A549 (cell line): Measurements from ENCODE around the gene ANKRD33B.
"Not testable (repeated sequence)": the region's sequence is repeated elsewhere in the genome, so short reads cannot be mapped to it uniquely, and the experiment has no call there.

Source experiments
- CBX8 ChIP-seq: fragments of 200-600 bp; sonication (generic); IDR thresholded peaks from 2 replicates; pipeline ENCODE4 v1.6.1; 2016
- CHD2 ChIP-seq: fragments of 150-350 bp; IDR thresholded peaks from 2 replicates; pipeline ENCODE4 v1.6.1; 2014; ENCODE audit warnings: low read length; ENCODE audit not compliant: partially characterized antibody
- JUNB ChIP-seq: fragments of >200 bp; sonication (Bioruptor Twin); formaldehyde crosslinking; IDR thresholded peaks from 2 replicates; pipeline ENCODE4 v1.6.1; 2016
- MYC ChIP-seq: IDR thresholded peaks from 2 replicates; pipeline ENCODE4 v1.6.1; 2012; ENCODE audit warnings: mild to moderate bottlenecking, inconsistent platforms, low read length, improper control_type of control experiment, borderline replicate concordance
- NR3C1 ChIP-seq: fragments of >200 bp; sonication (Bioruptor Twin); formaldehyde crosslinking; IDR thresholded peaks from 3 replicates; pipeline ENCODE4 v1.6.1; 2017
- POLR2A ChIP-seq: IDR thresholded peaks from 2 replicates; pipeline ENCODE4 v1.6.1; 2012; ENCODE audit warnings: mild to moderate bottlenecking, low read length
- RAD21 ChIP-seq, 2 experiments: fragments of >200 bp in 1 of 2; sonication (Bioruptor Twin) in 1 of 2; formaldehyde crosslinking in 1 of 2; IDR thresholded peaks in 1 of 2; conservative IDR thresholded peaks in 1 of 2; 2 replicates in 1 of 2; 3 replicates in 1 of 2; pipeline ENCODE4 v1.6.1; 2012 to 2018; ENCODE audit warnings: inconsistent platforms in 1 of 2
- RNF2 ChIP-seq: fragments of 200-600 bp; sonication (generic); IDR thresholded peaks from 2 replicates; pipeline ENCODE4 v1.6.1; 2016; ENCODE audit warnings: low read depth, mild to moderate bottlenecking, antibody characterized with exemption, moderate library complexity, borderline replicate concordance
- TF ChIP-seq, protein P1 (sequence below): fragments of >200 bp; sonication (Bioruptor Twin); formaldehyde crosslinking; IDR thresholded peaks from 3 replicates; pipeline ENCODE4 v1.5.1; 2016
- TF ChIP-seq, protein P2 (sequence below): fragments of >200 bp; sonication (Bioruptor Twin); formaldehyde crosslinking; IDR thresholded peaks from 3 replicates; pipeline ENCODE4 v1.6.1; 2016
- TF ChIP-seq, protein P3 (sequence below): IDR thresholded peaks from 2 replicates; pipeline ENCODE4 v1.6.1; 2012
- TF ChIP-seq, protein P4 (sequence below): fragments of 200-600 bp; sonication (generic); IDR thresholded peaks from 2 replicates; pipeline ENCODE4 v1.6.1; 2016; ENCODE audit warnings: antibody characterized with exemption, mild to moderate bottlenecking, moderate library complexity
- TF ChIP-seq, protein P5 (sequence below): fragments of 450-650 bp; IDR thresholded peaks from 2 replicates; pipeline ENCODE4 v1.6.1; 2014; ENCODE audit warnings: antibody characterized with exemption
- TF ChIP-seq, protein P6 (sequence below): fragments of 250-450 bp; sonication (Bioruptor Pico); IDR thresholded peaks from 2 replicates; pipeline ENCODE4 v1.5.0; 2021; ENCODE audit warnings: mild to moderate bottlenecking, moderate library complexity, borderline replicate concordance

DNA sequence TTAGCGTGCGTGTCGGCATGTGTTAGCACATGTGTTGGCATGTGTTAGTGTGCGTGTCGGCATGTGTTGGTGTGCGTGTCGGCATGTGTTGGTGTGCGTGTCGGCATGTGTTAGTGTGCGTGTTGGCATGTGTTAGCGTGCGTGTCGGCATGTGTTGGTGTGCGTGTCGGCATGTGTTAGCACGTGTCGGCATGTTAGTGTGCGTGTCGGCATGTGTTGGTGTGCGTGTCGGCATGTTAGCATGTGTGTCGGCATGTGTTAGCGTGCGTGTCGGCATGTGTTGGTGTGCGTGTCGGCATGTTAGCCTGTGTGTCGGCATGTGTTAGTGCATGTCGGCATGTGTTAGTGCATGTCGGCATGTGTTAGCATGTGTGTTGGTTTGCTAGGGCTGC is 14.8 kb upstream of the ANKRD33B start:
- TF ChIP-seq, protein P1, sequence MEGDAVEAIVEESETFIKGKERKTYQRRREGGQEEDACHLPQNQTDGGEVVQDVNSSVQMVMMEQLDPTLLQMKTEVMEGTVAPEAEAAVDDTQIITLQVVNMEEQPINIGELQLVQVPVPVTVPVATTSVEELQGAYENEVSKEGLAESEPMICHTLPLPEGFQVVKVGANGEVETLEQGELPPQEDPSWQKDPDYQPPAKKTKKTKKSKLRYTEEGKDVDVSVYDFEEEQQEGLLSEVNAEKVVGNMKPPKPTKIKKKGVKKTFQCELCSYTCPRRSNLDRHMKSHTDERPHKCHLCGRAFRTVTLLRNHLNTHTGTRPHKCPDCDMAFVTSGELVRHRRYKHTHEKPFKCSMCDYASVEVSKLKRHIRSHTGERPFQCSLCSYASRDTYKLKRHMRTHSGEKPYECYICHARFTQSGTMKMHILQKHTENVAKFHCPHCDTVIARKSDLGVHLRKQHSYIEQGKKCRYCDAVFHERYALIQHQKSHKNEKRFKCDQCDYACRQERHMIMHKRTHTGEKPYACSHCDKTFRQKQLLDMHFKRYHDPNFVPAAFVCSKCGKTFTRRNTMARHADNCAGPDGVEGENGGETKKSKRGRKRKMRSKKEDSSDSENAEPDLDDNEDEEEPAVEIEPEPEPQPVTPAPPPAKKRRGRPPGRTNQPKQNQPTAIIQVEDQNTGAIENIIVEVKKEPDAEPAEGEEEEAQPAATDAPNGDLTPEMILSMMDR, result not testable (repeated sequence)
- TF ChIP-seq RAD21 (conservative IDR thresholded peaks at IDR 0.05 in 1 of 2, IDR thresholded peaks at IDR 0.05 in 1 of 2); NR3C1; JUNB; RNF2; POLR2A; CHD2; MYC; CBX8: not testable (repeated sequence)
- TF ChIP-seq, protein P2, sequence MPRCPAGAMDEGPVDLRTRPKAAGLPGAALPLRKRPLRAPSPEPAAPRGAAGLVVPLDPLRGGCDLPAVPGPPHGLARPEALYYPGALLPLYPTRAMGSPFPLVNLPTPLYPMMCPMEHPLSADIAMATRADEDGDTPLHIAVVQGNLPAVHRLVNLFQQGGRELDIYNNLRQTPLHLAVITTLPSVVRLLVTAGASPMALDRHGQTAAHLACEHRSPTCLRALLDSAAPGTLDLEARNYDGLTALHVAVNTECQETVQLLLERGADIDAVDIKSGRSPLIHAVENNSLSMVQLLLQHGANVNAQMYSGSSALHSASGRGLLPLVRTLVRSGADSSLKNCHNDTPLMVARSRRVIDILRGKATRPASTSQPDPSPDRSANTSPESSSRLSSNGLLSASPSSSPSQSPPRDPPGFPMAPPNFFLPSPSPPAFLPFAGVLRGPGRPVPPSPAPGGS, result not testable (repeated sequence)
- TF ChIP-seq, protein P3, sequence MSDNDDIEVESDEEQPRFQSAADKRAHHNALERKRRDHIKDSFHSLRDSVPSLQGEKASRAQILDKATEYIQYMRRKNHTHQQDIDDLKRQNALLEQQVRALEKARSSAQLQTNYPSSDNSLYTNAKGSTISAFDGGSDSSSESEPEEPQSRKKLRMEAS, result not testable (repeated sequence)
- TF ChIP-seq, protein P4, sequence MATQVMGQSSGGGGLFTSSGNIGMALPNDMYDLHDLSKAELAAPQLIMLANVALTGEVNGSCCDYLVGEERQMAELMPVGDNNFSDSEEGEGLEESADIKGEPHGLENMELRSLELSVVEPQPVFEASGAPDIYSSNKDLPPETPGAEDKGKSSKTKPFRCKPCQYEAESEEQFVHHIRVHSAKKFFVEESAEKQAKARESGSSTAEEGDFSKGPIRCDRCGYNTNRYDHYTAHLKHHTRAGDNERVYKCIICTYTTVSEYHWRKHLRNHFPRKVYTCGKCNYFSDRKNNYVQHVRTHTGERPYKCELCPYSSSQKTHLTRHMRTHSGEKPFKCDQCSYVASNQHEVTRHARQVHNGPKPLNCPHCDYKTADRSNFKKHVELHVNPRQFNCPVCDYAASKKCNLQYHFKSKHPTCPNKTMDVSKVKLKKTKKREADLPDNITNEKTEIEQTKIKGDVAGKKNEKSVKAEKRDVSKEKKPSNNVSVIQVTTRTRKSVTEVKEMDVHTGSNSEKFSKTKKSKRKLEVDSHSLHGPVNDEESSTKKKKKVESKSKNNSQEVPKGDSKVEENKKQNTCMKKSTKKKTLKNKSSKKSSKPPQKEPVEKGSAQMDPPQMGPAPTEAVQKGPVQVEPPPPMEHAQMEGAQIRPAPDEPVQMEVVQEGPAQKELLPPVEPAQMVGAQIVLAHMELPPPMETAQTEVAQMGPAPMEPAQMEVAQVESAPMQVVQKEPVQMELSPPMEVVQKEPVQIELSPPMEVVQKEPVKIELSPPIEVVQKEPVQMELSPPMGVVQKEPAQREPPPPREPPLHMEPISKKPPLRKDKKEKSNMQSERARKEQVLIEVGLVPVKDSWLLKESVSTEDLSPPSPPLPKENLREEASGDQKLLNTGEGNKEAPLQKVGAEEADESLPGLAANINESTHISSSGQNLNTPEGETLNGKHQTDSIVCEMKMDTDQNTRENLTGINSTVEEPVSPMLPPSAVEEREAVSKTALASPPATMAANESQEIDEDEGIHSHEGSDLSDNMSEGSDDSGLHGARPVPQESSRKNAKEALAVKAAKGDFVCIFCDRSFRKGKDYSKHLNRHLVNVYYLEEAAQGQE, result not testable (repeated sequence)
- TF ChIP-seq, protein P5, sequence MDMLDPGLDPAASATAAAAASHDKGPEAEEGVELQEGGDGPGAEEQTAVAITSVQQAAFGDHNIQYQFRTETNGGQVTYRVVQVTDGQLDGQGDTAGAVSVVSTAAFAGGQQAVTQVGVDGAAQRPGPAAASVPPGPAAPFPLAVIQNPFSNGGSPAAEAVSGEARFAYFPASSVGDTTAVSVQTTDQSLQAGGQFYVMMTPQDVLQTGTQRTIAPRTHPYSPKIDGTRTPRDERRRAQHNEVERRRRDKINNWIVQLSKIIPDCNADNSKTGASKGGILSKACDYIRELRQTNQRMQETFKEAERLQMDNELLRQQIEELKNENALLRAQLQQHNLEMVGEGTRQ, result not testable (repeated sequence)
- TF ChIP-seq, protein P6, sequence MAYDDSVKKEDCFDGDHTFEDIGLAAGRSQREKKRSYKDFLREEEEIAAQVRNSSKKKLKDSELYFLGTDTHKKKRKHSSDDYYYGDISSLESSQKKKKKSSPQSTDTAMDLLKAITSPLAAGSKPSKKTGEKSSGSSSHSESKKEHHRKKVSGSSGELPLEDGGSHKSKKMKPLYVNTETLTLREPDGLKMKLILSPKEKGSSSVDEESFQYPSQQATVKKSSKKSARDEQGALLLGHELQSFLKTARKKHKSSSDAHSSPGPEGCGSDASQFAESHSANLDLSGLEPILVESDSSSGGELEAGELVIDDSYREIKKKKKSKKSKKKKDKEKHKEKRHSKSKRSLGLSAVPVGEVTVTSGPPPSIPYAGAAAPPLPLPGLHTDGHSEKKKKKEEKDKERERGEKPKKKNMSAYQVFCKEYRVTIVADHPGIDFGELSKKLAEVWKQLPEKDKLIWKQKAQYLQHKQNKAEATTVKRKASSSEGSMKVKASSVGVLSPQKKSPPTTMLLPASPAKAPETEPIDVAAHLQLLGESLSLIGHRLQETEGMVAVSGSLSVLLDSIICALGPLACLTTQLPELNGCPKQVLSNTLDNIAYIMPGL (CRISPR knock-in tag), result not testable (repeated sequence)
